Tibial nerve (tissue), 4 donors: ENCODE measurements around the gene MICU2. TPM values are rescaled to one million over a fixed set of nuclear protein-coding genes. Genes with fewer than 3 reads are reported as not detected.
"Not testable (repeated sequence)": the region's sequence is repeated elsewhere in the genome, so short reads cannot be mapped to it uniquely, and the experiment has no call there.

ENCODE experiments used
- DNase-seq, 2 donors: peaks; one replicate each; pipeline ENCODE4 v3.0.0-alpha.2; 2019; ENCODE audit warnings: low spot score in 2 of 2
- H3K27ac ChIP-seq, 4 donors: fragments of 200-600 bp; sonication (generic) in 3 of 4; one replicate each; pipeline ENCODE4 v1.5.1; 2017 to 2019; ENCODE audit warnings: mild to moderate bottlenecking in 1 of 4
- H3K27me3 ChIP-seq, 2 donors: fragments of 200-600 bp; sonication (generic) in 1 of 2; one replicate each; pipeline versions ENCODE4 v1.5.1 to v1.6.0; 2017 to 2019
- H3K36me3 ChIP-seq, 3 donors: fragments of 200-600 bp; sonication (generic); one replicate each; pipeline ENCODE4 v1.5.1; 2018 to 2019
- H3K4me1 ChIP-seq, 4 donors: fragments of 200-600 bp; sonication (generic) in 3 of 4; one replicate each; pipeline ENCODE4 v1.5.1; 2017 to 2019
- H3K4me3 ChIP-seq, 4 donors: fragments of 200-600 bp; sonication (generic) in 3 of 4; one replicate each; pipeline ENCODE4 v1.5.1; 2017 to 2019; ENCODE audit warnings: mild to moderate bottlenecking in 1 of 4, moderate library complexity in 1 of 4
- H3K9me3 ChIP-seq, 4 donors: fragments of 200-600 bp; sonication (generic) in 3 of 4; one replicate each; pipeline ENCODE4 v1.5.1; 2017 to 2019
- CTCF ChIP-seq, 5 experiments: fragments of 200-600 bp in 3 of 5; fragments of 450-650 bp in 2 of 5; sonication (generic) in 3 of 5; IDR thresholded peaks; one replicate each; pipeline ENCODE4 v1.5.1; 2016 to 2019; ENCODE audit warnings: antibody characterized with exemption in 5 of 5, mild to moderate bottlenecking in 3 of 5, moderate library complexity in 2 of 5
- EP300 ChIP-seq, 2 donors: sonication (generic); formaldehyde crosslinking; IDR thresholded peaks; one replicate each; pipeline ENCODE4 v1.6.1; 2017; ENCODE audit warnings: antibody characterized with exemption in 2 of 2, mild to moderate bottlenecking in 1 of 2
- POLR2A ChIP-seq, 2 donors: fragments of 450-650 bp; IDR thresholded peaks; one replicate each; pipeline ENCODE4 v1.6.1; 2017; ENCODE audit warnings: antibody characterized with exemption in 2 of 2, mild to moderate bottlenecking in 2 of 2, moderate library complexity in 2 of 2
- WGBS, 2 donors: methylation state at CpG; one replicate each; pipeline ENCODE4 v1.1.5; 2018; 5-methylcytosine and 5-hydroxymethylcytosine counted together
- total RNA-seq, 4 donors: library from RNA; depleted of rRNA; stranded (reverse); fragments of >200 nt; gene quantifications; one replicate each; pipeline ENCODE4 v1.1.0, GENCODE V29; 2016

The MICU2 gene
- total RNA-seq, 4 donors from 2014 or later: 57.3 to 85.2 (median 71.1) TPM

GRCh38 chr13:21606251-21606650 is 2.3 kb upstream of the MICU2 start:
- no peak for TF ChIP-seq EP300 (IDR thresholded peaks at IDR 0.05)
- no peak for TF ChIP-seq POLR2A (IDR thresholded peaks at IDR 0.05)
- TF ChIP-seq CTCF (IDR thresholded peaks at IDR 0.05): no peak
- Histone ChIP-seq H3K27me3 (no peaks in the 10 kb centered on the region), H3K4me3 (no peak overlapping the region), H3K36me3 (peaks cover 0 to 7% (median 0%) of the 10 kb centered on the region in 3 donors), H3K9me3 (no peaks in the 10 kb centered on the region), H3K27ac (no peak overlapping the region), H3K4me1 (peaks cover 0 to 16% (median 2%) of the 10 kb centered on the region in 4 donors)
- DNase-seq: no peak
- WGBS, 2 donors: 59 to 65% methylated on average over 2 of the region's 2 CpGs

- Histone ChIP-seq H3K36me3 (peaks cover 0 to 7% (median 0%) of the 10 kb centered on the region in 3 donors), H3K27ac (no peak overlapping the region)
- no peak for DNase-seq
Measured at GRCh38 chr13:21596722-21597121, 7.2 kb downstream of the MICU2 start.

GRCh38 chr13:21595546-21595822 is 8.5 kb downstream of the MICU2 start:
- H3K27me3 ChIP-seq: no peaks in the 10 kb centered on the region
- H3K36me3 ChIP-seq: no peaks in the 10 kb centered on the region
- peaks cover 0 to 24% (median 4%) of the 10 kb centered on the region in 4 donors for H3K4me1 ChIP-seq
- H3K9me3 ChIP-seq: peaks cover 0 to 7% (median 2%) of the 10 kb centered on the region in 4 donors
- no peak for TF ChIP-seq POLR2A (IDR thresholded peaks at IDR 0.05)
- TF ChIP-seq EP300 (IDR thresholded peaks at IDR 0.05): no peak
- no peak overlapping the region for H3K27ac ChIP-seq
- DNase-seq: no peak
- no peak overlapping the region for H3K4me3 ChIP-seq

More at GRCh38 chr13:21596722-21597121, 7.2 kb downstream of the MICU2 start:
- Histone ChIP-seq H3K4me3 (no peak overlapping the region), H3K4me1 (peaks cover 0 to 27% (median 4%) of the 10 kb centered on the region in 4 donors), H3K27me3 (no peaks in the 10 kb centered on the region), H3K9me3 (peaks cover 0 to 7% (median 2%) of the 10 kb centered on the region in 4 donors)
- TF ChIP-seq CTCF (IDR thresholded peaks at IDR 0.05) (no peak), POLR2A (IDR thresholded peaks at IDR 0.05) (no peak), EP300 (IDR thresholded peaks at IDR 0.05) (no peak)

GRCh38 chr13:21594715-21595545 is 9.0 kb downstream of the MICU2 start:
- no peak overlapping the region for H3K4me3 ChIP-seq
- H3K27me3 ChIP-seq: no peaks in the 10 kb centered on the region
- peaks cover 0 to 19% (median 4%) of the 10 kb centered on the region in 4 donors for H3K4me1 ChIP-seq
- peaks cover 0 to 7% (median 2%) of the 10 kb centered on the region in 4 donors for H3K9me3 ChIP-seq
- TF ChIP-seq POLR2A (IDR thresholded peaks at IDR 0.05) (no peak), CTCF (IDR thresholded peaks at IDR 0.05) (no peak), EP300 (IDR thresholded peaks at IDR 0.05) (no peak)
- no peak for DNase-seq
- H3K36me3 ChIP-seq: no peaks in the 10 kb centered on the region
- WGBS, 2 donors: 65 to 84% methylated on average over 3 of the region's 3 CpGs
- H3K27ac ChIP-seq: no peak overlapping the region

- not testable (repeated sequence) for H3K9me3 ChIP-seq, H3K27ac ChIP-seq, H3K36me3 ChIP-seq, DNase-seq, H3K4me1 ChIP-seq, H3K4me3 ChIP-seq, H3K27me3 ChIP-seq
- 90 to 95% methylated on average over 11 of the region's 11 CpGs for whole genome bisulfite sequencing, 2 donors
Measured at GRCh38 chr13:21590665-21591456, 13.1 kb downstream of the MICU2 start.

GRCh38 chr13:21590231-21590630 is 13.7 kb downstream of the MICU2 start:
- Histone ChIP-seq H3K4me3 (no peak overlapping the region), H3K36me3 (no peaks in the 10 kb centered on the region), H3K27ac (no peak overlapping the region), H3K27me3 (no peaks in the 10 kb centered on the region), H3K9me3 (peaks cover 0 to 7% (median 2%) of the 10 kb centered on the region in 4 donors), H3K4me1 (peaks cover 0 to 3% (median 0%) of the 10 kb centered on the region in 4 donors)
- TF ChIP-seq CTCF (IDR thresholded peaks at IDR 0.05) (no peak), EP300 (IDR thresholded peaks at IDR 0.05) (no peak), POLR2A (IDR thresholded peaks at IDR 0.05) (no peak)
- DNase-seq: no peak
- WGBS, 2 donors: 87 to 90% methylated on average over 5 of the region's 5 CpGs

GRCh38 chr13:21589510-21589909 is 14.5 kb downstream of the MICU2 start:
- H3K36me3 ChIP-seq, H3K27me3 ChIP-seq, H3K4me3 ChIP-seq, H3K9me3 ChIP-seq, H3K4me1 ChIP-seq, DNase-seq, H3K27ac ChIP-seq: not testable (repeated sequence)
- 96% methylated on average over 6 of the region's 6 CpGs for WGBS, 2 donors

GRCh38 chr13:21588411-21588810 is 15.6 kb downstream of the MICU2 start:
- not testable (repeated sequence) for H3K4me1 ChIP-seq, H3K4me3 ChIP-seq, H3K36me3 ChIP-seq, H3K27ac ChIP-seq, DNase-seq, H3K27me3 ChIP-seq, H3K9me3 ChIP-seq
- 85 to 91% methylated on average over 5 of the region's 5 CpGs for WGBS, 2 donors
